ENCODE measurements around the gene PRDM12.

DNA sequence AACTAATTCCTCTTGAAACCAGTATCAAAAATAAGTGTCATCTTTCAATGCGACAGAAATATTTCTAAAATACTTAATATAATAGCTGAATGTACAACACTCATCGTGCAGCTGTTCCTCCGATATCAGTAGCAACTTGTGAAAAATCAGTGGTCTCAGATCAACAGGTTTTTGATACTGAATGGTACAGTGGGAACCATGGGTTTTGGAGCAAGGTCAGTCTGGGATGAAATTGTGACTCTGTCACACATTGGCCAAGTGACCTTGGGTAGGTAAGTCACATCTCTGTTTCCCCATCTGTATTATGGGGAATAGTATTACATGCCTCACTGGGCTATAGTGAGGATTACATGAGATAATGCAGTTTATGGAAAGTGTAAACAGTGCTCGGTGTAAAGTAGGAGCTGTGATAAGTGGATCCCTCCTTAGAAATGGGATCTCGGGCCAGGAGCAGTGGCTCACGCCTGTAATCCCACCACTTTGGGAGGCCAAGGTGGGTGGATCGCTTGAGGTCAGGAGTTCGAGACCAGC, 46.5 kb downstream of the PRDM12 start:
- no peak for TF ChIP-seq ARNTL (CRISPR knock-in tag; IDR thresholded peaks at IDR 0.05; ENCODE audit: borderline replicate concordance, low read depth)
- no peak for TF ChIP-seq GLIS3 (CRISPR knock-in tag; IDR thresholded peaks at IDR 0.05)
- no peak for TF ChIP-seq TOX (CRISPR knock-in tag; IDR thresholded peaks at IDR 0.05; ENCODE audit: borderline replicate concordance)

Measured in SK-N-SH treated with all-trans-retinoic acid at 6 μM for 48 hours (cell line).